SK-N-SH (cell line): ENCODE data around the gene ILF3. TPM values are rescaled to one million over a fixed set of nuclear protein-coding genes. Genes with fewer than 3 reads are reported as not detected.

Experiments
- RCOR1 ChIP-seq: fragments of 150-350 bp; IDR thresholded peaks from 2 replicates; pipeline ENCODE4 v1.6.1; 2017; ENCODE audit warnings: antibody characterized with exemption, low read length
- polyA plus RNA-seq, 3 experiments: library from polyadenylated mRNA; depleted of rRNA; stranded (reverse); fragments of >200 nt; gene quantifications; 2 replicates each; pipeline ENCODE4 v1.2.3, GENCODE V29; 2012
- small RNA-seq, 7 experiments: library from RNA; depleted of rRNA; stranded (forward); fragments of <200 nt; gene quantifications; one replicate each; pipeline ENCODE3, GENCODE V24; 2012
- TF ChIP-seq, protein P1 (sequence below): IDR thresholded peaks from 2 replicates; pipeline ENCODE4; 2012
- TF ChIP-seq, protein P2 (sequence below): IDR thresholded peaks from 2 replicates; pipeline ENCODE4 v1.6.1; 2012; ENCODE audit warnings: mild to moderate bottlenecking, low read depth, low read length, moderate library complexity

Gene ILF3
- polyA plus RNA-seq, 1 of the 3 experiments (the other 2 are of a cell fraction): 229 TPM

DNA sequence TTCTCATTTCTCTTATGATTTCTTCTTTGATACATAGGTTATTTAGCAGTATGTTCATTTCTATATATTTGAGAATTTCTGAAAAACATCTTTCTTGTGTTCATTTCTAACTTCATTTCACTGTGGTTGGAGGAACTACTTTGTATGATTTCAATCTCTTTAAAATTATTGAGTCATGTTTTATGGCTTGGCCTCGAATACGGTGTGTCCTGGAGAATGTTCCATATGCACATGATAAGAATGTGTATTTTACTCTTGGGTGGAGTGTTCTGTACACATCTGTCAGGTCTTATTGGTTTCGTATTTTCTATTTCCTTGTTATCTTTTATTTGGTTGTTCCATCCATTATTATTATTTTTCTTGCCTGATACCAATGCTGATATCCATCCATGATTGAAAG lies 86.7 kb downstream of the ILF3 start (continued):
- TF ChIP-seq, protein P1, sequence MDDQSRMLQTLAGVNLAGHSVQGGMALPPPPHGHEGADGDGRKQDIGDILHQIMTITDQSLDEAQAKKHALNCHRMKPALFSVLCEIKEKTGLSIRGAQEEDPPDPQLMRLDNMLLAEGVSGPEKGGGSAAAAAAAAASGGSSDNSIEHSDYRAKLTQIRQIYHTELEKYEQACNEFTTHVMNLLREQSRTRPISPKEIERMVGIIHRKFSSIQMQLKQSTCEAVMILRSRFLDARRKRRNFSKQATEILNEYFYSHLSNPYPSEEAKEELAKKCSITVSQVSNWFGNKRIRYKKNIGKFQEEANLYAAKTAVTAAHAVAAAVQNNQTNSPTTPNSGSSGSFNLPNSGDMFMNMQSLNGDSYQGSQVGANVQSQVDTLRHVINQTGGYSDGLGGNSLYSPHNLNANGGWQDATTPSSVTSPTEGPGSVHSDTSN: no peak
- TF ChIP-seq RCOR1: no peak
- TF ChIP-seq, protein P2, sequence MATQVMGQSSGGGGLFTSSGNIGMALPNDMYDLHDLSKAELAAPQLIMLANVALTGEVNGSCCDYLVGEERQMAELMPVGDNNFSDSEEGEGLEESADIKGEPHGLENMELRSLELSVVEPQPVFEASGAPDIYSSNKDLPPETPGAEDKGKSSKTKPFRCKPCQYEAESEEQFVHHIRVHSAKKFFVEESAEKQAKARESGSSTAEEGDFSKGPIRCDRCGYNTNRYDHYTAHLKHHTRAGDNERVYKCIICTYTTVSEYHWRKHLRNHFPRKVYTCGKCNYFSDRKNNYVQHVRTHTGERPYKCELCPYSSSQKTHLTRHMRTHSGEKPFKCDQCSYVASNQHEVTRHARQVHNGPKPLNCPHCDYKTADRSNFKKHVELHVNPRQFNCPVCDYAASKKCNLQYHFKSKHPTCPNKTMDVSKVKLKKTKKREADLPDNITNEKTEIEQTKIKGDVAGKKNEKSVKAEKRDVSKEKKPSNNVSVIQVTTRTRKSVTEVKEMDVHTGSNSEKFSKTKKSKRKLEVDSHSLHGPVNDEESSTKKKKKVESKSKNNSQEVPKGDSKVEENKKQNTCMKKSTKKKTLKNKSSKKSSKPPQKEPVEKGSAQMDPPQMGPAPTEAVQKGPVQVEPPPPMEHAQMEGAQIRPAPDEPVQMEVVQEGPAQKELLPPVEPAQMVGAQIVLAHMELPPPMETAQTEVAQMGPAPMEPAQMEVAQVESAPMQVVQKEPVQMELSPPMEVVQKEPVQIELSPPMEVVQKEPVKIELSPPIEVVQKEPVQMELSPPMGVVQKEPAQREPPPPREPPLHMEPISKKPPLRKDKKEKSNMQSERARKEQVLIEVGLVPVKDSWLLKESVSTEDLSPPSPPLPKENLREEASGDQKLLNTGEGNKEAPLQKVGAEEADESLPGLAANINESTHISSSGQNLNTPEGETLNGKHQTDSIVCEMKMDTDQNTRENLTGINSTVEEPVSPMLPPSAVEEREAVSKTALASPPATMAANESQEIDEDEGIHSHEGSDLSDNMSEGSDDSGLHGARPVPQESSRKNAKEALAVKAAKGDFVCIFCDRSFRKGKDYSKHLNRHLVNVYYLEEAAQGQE: no peak

Small RNA genes within 50 kb of the gene (small RNA-seq; reads per million reads assigned to genes)
- gene MIR638: 0 reads per million in 7 experiments

Other genes starting within 250 kb of the ILF3 start
- 2.3 and 2.9 TPM in 2 replicates for gene PDE4A, start 233.8 kb upstream of the ILF3 start, polyA plus RNA-seq (2012; rRNA removed)
- gene KEAP1, start 151.0 kb upstream of the ILF3 start, polyA plus RNA-seq (2012; rRNA removed): 53.8 and 72.9 TPM in 2 replicates
- 0.32 and 0.36 TPM in 2 replicates for gene S1PR5, start 136.9 kb upstream of the ILF3 start, polyA plus RNA-seq (2012; rRNA removed)
- gene ATG4D, start 110.4 kb upstream of the ILF3 start, polyA plus RNA-seq (2012; rRNA removed): 19.7 and 22.6 TPM in 2 replicates
- 23.3 and 26.7 TPM in 2 replicates for gene KRI1, start 88.3 kb upstream of the ILF3 start, polyA plus RNA-seq (2012; rRNA removed)
- gene CDKN2D, start 85.4 kb upstream of the ILF3 start, polyA plus RNA-seq (2012; rRNA removed): 13.1 and 14.9 TPM in 2 replicates
- 0.05 and 0.30 TPM in 2 replicates for gene AP1M2, start 67.0 kb upstream of the ILF3 start, polyA plus RNA-seq (2012; rRNA removed)
- gene SLC44A2, start 28.8 kb upstream of the ILF3 start, polyA plus RNA-seq (2012; rRNA removed): 61.4 and 66.6 TPM in 2 replicates
- gene QTRT1, start 47.1 kb downstream of the ILF3 start, polyA plus RNA-seq (2012; rRNA removed): 108 and 115 TPM in 2 replicates
- gene DNM2, start 63.7 kb downstream of the ILF3 start, polyA plus RNA-seq (2012; rRNA removed): 52.5 and 53.6 TPM in 2 replicates
- gene TMED1, start 181.9 kb downstream of the ILF3 start, polyA plus RNA-seq (2012; rRNA removed): 77.7 and 92.4 TPM in 2 replicates
- gene C19orf38, start 194.1 kb downstream of the ILF3 start, polyA plus RNA-seq (2012; rRNA removed): 0.05 and 0.15 TPM in 2 replicates
- 38.2 and 62.2 TPM in 2 replicates for gene CARM1, start 217.2 kb downstream of the ILF3 start, polyA plus RNA-seq (2012; rRNA removed)